Inflammatory macrophage (primary cell): ENCODE measurements around the gene A1CF.
"Not testable (repeated sequence)": the region's sequence is repeated elsewhere in the genome, so short reads cannot be mapped to it uniquely, and the experiment has no call there.

ENCODE experiments used
- DNase-seq, 2 donors: peaks; one replicate each; pipeline ENCODE4 v3.0.0-alpha.2; 2020 to 2022
- total RNA-seq, 18 experiments: gene quantifications; one replicate each; lab custom pipeline; 2026; ENCODE audit warnings: mixed read lengths in 6 of 18, inconsistent platforms in 2 of 18; lab: John Stamatoyannopoulos, UW

A1CF gene, protein sequence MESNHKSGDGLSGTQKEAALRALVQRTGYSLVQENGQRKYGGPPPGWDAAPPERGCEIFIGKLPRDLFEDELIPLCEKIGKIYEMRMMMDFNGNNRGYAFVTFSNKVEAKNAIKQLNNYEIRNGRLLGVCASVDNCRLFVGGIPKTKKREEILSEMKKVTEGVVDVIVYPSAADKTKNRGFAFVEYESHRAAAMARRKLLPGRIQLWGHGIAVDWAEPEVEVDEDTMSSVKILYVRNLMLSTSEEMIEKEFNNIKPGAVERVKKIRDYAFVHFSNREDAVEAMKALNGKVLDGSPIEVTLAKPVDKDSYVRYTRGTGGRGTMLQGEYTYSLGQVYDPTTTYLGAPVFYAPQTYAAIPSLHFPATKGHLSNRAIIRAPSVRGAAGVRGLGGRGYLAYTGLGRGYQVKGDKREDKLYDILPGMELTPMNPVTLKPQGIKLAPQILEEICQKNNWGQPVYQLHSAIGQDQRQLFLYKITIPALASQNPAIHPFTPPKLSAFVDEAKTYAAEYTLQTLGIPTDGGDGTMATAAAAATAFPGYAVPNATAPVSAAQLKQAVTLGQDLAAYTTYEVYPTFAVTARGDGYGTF
- total RNA-seq, result 0 to 0.20 (median 0) reads per million in 18 experiments

- DNase-seq, result no peak
Observed at GRCh38 chr10:50885097-50885859, at the start of gene A1CF. Gene A1CF, minus strand, starts transcription at chr10:50885627. Its CDS starts 25,687 bp downstream, at chr10:50859940.

GRCh38 chr10:50931948-50932431 lies 46.6 kb upstream of the A1CF start:
- no peak for DNase-seq

DNA sequence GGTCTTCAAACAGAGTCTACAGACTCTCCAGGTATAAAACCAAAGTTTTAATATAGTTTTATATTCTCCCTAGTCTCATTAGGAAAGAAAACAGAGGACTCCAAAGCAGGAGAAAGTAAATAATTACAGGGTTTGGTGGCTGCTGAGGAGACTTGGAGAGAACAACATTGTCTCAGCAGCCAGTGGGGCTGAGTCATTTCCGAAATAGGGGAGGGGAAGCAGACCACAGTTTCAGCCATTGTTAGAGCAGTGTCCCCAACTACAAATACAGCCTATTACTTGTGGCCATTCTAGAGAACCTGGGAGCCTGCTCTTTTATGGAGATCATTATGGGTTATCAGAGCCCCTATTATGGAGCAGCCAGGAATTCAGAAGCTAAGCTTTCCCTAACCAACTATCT lies 44.2 kb upstream of the A1CF start:
- DNase-seq, result no peak

DNA sequence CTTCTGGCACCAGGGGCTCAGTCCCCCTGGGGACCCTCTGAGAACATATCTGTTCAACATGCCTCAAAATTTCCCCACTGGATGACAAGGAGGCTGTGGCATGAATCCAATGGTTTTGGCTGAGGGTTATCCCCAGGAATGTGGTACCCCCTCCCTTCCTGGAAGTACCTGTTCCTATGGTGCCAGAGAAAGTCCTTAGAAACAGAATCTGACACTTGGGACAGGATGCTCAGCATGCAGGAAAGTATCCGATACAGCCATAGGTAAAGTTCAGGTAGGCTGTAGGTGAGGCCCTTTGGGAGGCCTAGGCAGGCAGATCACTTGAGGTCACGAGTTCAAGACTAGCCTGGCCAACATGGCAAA lies 42.7 kb upstream of the A1CF start:
- DNase-seq, result no peak

DNA sequence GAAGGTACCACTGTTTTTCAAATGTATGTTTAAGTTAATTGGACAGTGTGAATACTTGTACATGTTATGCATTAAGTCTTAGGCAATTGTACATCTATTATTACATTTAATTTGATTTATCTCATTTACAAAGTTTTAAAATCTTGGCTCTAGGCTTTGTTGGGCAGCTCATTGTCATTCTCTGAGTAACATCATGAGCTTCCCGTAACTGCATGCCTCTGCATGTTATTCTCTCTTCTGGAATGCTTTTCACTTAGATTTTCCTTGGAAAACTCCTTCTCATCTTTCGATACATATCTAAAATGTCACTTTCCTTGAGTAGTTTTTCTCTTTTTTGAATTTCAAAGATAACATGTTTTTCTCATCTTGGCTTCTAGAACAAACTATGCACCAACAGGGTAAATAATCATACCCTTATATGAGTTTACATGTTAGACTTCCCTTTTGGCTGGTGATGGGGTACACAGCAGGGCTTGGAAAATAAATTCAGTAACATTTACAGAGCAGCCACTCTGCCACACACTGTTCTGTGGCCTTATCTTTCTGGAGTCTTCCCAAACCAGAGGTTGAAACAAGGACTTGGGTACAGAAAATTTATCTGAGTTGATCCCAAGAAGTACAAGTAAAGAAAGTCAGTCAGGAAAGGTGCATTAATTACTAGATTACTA lies 42.2 kb upstream of the A1CF start:
- DNase-seq, result no peak

- not testable (repeated sequence) for DNase-seq
Observed at GRCh38 chr10:50923471-50923870, 38.0 kb upstream of the A1CF start.

DNA sequence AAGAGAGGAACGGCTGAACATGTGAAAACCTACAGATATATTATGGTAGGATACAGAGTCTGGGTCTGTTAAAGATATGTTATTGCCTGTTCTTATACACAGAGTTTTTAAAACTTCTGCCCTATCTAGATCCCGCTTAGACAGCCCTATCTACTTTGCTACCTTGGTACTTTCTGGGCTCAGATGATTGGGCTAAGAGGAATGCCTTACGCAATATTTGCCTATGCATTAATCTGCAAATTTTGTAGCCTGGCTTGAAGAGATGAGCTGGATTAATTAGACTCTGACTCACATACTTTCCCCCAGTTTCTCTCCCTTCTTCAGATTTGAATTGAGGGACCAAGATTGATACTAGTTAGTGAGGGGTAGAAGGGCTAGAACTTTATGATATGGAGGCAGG lies 33.6 kb upstream of the A1CF start:
- no peak for DNase-seq

DNA sequence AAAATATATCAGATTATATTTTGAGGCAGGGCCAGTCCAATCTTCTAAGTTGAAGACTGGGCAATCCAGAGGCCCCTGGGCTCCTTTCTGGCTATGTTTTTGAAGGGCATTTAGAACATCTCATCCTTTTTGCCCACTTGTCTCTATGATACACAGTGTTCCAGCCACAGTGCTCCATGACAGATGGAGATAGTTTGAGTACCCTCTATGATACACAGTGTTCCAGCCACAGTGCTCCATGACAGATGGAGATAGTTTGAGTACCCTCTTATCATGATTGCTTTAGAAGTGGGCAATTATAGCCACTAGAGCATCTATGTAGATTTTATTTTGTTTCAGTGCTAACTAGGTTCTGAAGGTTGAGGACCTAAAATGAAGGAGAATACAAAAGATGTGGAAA lies 33.1 kb upstream of the A1CF start:
- no peak for DNase-seq

DNA sequence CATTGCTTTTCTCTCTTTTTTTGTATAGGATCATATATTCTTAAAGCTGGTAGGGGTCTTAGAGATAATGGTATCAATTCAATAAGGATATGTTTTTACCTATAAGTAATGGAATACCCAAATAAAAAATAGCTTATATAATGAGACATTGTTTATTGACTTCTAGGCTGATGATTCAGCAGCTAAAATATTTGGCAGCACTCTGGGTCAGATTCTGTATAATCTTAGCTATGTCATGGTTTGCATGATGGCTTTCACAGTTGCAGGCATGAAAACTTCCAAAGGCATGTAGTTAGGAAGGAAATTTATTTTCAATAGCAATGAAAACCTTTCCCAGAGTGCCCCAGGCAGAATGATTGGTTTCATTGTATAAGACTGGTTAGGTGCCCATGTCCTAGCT lies 32.1 kb upstream of the A1CF start:
- DNase-seq, result no peak

DNA sequence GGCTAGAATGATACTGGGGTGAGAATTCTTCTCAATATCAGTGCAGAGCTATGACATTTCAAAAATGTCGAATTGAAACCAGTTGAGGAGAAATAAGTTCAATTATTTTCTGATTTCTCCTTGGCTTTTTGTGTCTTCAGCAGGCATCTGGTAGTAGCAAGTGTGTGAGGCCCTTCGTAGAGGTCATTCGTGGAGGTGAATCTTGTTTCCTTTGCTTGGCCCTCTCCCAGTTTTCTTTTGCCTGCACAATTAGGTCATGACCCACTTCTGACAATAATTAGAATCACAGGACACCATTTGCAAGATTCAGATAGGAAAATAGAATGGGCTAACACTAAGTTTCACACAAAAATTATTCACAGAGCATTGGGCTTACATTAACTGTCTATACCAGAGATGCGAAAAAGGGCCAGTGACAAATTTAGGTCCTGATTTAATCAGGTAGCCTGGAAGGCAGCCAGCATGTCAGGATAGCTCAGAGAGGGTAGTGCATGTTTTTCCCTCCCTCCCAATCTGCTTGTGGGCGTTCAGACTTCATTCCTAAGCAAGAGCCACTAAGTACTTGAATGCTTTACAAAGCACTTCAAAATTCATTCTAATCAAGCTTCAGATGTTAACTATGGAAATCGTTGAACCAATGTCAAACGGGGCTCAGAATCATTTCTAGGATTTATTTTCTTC lies 24.0 kb upstream of the A1CF start:
- DNase-seq, result no peak

- no peak for DNase-seq
Observed at GRCh38 chr10:50908366-50908765, 22.9 kb upstream of the A1CF start.

- not testable (repeated sequence) for DNase-seq
Observed at GRCh38 chr10:50905797-50906196, 20.4 kb upstream of the A1CF start.

DNA sequence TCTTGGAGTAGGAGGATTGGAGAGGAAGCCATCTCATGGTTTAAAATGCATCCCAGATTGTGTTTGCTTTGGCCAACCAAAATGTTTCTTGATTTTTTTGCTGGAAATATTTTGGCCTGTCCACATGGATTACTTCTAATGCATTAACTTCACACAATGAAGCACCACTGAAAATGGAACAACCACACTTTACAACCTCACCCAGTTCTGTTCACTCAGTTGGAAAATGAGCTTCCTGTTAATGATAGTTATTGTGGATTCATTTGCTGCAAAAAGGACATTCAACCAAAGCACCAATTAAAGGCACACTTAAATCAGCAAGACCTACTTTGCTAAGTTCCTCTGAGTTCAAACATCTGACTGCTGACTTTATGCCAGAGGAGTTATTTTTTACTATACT lies 11.3 kb upstream of the A1CF start:
- no peak for DNase-seq

- no peak for DNase-seq
Observed at GRCh38 chr10:50894312-50894711, 8.9 kb upstream of the A1CF start.

- DNase-seq, result no peak
Observed at GRCh38 chr10:50892467-50892866, 7.0 kb upstream of the A1CF start.

DNA sequence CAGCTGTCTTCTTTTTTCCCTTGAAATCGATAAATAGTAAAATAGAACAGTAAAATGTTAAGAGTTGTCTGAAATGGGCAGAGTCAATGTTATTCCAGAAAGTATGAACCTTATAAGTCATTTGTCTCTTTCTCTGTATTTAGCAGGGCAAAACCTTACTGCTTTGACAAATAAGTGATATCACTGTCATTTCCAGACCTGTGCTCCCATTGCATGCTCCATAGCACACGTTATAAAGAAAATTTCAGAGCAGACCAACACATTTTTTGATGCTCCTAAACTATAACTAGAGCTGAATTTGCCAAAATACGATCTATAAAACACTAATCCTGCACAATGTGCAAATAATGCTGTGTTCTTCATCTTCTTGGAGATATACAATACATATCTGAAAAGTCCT lies 1.1 kb downstream of the A1CF start:
- no peak for DNase-seq

DNA sequence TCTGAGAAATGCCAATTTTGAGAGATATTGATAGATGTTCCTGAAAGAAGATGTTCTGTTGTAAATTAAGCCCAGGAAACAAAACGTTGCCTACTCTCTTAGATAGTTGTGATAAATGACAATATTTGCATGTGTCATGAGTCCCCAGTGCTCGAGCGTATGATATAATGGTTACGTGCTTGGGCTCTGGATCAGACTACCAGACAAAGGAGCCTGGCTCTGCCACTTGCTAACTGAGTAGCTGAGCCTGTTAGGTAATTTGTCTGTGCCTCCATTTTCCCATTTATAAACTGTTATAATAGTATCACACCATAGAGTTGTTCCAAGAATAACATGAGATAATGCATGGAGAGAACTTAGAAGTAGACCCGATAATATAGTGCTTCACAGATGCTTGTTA lies 1.8 kb downstream of the A1CF start:
- DNase-seq, result no peak

DNA sequence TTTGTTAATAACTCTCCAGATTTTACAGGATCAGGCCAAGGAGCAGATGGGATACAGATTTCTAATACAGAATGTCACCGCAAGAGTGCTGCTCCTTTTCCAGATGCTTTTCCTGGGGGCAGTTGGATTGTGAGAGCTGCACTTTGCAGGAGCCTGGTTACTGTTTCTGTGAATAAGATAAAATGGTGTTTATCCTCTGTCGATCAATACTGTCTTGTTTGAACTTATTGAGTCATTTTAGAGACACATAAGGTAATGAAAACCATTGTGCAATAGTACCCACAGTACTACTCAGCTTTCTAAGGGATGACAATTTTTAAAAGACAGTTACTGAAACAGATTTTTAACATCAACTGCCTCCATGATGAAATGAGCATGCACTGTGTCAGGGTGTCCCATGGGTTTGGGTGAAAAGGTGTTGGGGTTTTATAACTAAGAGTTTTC lies 2.9 kb downstream of the A1CF start:
- DNase-seq, result no peak

GRCh38 chr10:50881046-50881445 lies 4.4 kb downstream of the A1CF start:
- DNase-seq, result not testable (repeated sequence)

GRCh38 chr10:50876429-50876828 lies 9.0 kb downstream of the A1CF start:
- no peak for DNase-seq

DNA sequence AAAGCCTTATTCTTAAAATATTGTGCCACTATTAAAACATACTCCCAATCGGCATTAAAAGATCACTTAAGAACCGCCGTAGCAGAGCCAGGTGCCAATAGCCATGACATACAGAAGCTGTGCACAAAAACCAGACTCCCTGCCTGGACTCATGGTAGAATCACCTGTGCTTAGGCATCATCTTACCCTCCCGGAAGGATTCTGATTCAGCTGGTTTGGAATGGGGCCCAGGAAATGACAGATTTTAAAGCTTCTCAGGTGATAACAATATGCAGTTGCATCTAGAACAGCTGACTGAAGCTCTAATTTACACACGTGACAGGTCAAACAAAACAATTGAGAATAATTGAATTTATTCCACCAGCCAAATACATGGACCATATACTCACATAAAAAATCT lies 10.7 kb downstream of the A1CF start:
- DNase-seq, result no peak

DNA sequence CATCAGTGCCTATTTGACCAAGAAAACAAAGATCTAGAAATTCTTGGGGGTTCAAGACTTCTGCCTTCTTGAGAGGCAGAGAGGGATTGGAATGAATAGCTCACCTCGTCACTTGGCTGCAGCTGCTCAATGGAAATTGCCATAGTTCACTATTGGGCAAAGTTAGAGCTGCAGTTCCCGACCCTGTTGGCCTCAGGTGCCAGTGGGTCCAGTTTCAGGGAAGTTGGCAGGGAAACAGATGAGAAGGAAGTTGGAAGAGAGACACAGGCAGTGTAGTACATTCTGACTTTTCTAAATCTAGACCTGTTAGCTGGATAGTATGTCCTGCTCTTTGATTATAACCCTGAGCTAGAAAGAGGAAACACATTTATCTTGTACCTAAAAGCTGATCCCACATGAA lies 19.1 kb downstream of the A1CF start:
- DNase-seq, result no peak
